GM19372 (cell line): ENCODE data around the gene COPZ2.
"Not testable (repeated sequence)": the region's sequence is repeated elsewhere in the genome, so short reads cannot be mapped to it uniquely, and the experiment has no call there.

Source experiments
- ATAC-seq: cut with Tn5 transposase; IDR thresholded peaks from one replicate; pipeline ENCODE4 v1.9.1; 2021; ENCODE audit warnings: mild to moderate bottlenecking, low read depth, moderate library complexity; ENCODE audit not compliant: unreplicated experiment

The COPZ2 gene

DNA sequence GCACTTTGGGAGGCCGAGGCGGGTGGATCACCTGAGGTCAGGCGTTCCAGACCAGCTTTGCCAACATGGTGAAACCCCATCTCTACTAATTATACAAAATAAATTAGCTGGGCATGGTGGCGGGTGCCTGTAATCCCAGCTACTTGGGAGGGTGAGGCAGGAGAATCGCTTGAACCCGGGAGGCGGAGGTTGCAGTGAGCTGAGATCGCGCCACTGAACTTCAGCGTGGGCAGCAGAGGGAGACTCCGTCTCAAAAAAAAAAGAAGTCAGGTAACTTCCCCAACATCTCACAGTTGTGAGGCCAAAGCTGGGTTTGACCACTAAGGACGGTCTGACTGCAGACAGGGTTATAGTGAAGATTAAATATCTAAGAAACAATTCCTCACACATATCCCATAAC lies 2.9 kb downstream of the COPZ2 start:
- ATAC-seq, result not testable (repeated sequence)

DNA sequence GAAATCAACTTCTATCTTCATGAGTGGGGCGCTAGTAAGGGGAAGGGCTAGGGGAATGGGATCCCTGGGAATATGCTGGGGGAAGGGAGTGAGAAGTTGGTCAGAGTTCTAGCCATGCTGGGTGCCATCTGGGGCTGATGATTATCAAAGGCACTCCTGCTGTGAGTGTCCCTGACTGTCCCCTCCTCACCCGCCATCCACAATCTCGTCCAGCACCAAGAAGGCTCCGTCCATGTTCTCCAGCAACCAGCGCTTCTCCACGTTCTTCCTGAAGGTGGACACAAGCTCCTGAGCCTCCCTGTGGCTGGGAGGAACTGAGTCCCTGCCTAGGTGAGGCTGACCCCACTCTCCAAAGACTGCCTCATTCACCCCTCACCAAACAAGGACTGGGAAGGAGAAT lies 5.6 kb downstream of the COPZ2 start:
- ATAC-seq, result no peak

DNA sequence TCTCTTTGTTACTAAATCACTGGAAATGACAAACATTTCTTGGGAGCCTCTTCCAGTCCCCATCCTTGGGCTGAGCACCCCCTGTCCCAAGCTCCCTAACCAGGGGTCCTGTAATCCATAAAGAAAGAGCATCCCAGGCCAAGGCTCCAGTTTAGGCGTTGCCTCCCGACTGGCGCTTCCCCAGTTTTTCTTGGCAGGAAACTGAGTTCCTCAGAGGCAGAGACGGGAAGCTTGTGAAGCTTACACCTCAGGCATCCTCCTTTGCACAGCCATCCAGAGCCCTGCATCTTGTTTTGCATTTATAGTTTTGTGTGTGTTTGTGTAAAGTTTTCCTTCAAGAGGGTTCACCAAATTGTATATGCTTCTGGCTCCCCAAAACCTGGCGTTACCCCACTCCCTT lies 7.1 kb downstream of the COPZ2 start:
- ATAC-seq, result no peak

DNA sequence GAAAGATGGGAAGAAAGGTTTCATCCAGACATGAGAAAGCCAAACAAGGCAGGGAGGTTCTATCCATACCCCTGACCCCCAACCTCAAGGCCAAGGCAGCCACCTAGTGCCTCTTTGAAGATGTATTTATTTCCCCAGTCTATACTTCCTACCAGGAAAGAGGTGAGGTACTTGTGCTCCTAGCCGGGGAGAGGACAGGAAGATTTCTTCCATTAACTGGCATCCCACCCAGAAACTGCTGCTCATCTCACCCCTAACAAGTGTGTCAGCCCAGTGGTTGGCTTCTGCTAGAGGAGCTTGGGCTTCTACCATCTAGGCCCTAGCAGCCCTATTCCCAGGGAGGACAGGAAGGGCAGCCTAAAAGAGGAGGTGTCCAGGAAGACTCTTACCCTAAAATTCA lies 8.9 kb downstream of the COPZ2 start:
- ATAC-seq, result no peak

DNA sequence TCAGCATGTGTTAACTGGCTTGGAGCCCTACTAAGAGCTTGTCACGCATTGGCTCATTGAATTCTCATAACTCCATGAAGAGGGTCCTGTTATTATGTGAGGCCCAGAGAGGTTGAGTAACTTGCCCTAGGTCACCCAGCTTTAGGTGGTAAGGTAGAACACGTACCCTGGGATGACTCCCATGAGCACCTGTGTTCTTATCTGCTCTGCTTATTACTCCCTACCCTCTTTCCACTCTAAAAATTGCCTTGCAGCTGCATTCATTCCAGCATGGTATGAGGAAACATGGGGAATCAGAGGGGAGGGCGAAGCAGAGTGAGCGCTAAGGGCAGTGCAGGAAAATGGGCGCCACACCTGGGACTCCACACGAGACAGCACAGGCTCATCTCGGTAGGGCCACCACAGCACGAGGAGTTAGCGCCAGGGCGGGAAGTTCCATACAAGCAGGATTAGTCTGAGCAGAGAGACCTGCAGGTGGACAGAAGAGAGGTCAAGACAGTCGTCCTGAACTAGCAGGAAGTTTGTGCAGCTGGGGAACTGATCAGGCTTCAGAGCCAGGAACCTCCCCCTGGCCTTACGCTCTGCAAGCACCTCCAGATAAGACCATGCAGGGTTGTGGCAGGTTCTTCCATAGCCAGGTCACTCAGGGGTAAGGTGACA lies 10.1 kb downstream of the COPZ2 start:
- ATAC-seq, result no peak

DNA sequence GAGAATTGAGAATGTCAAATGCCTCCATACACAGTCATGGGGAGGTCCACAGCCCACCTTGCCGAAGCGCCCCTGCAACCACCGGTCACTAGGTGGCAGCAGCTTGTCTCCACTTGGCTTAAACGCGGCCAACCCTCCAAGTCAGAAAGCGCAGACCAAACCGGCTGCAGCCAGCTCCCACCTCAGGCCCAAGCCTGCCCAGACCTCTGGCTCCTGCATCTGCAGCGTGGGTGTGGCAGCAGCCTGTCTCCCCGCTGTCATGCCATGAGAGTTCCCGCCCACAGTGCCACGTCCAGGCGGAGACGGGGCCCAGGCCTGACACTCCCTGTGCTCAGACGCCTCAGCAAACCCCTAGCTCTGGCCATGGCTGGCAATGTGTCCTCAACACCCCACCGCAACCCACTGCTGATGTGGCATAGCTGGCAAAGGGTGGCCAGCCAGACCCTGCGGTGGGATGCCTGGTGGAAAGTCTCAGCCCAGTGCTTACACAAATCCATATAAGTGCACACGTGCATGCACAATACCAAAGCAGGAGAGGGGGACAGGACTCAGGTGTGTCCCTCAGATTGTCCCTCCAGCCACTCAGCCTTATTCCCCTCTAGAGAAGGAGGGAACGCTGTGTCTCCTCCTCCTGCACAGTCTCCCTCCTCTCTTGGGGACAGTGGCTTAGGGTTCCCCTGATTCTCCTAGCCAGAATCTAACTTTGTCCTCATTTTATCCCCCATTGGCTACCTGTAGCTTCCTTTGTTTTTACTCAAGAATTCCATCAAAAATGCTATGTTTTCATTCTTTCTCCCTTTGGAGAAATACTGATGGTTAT lies 10.9 kb downstream of the COPZ2 start:
- no peak for ATAC-seq

DNA sequence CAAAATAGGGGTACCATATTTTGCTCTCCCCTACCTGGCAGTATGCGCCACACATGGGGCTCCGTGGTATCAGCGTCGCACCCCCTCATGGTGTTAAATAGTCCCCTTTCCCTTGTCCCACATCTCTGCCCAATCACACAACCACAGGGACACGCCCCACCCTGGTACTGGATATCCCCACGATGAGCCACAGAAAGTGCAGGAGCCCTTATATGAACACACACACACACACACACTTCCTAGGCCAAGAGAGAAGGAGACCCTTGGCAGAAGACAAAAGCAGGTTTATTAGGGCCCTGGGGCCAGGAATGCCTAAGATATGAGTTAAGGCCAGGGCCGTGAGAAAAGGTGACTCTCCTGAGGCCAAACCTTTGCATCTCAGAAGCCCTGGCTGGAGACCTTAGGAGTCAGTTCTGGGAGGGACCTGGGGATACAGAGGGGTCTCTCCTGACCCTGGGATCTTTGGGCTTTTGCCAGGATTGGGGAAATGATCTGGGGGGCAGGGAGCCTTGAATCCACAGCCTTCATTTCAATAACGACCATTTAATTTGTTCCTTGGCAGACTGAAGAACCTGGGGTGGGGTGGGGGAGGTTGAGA lies 11.6 kb downstream of the COPZ2 start:
- no peak for ATAC-seq

DNA sequence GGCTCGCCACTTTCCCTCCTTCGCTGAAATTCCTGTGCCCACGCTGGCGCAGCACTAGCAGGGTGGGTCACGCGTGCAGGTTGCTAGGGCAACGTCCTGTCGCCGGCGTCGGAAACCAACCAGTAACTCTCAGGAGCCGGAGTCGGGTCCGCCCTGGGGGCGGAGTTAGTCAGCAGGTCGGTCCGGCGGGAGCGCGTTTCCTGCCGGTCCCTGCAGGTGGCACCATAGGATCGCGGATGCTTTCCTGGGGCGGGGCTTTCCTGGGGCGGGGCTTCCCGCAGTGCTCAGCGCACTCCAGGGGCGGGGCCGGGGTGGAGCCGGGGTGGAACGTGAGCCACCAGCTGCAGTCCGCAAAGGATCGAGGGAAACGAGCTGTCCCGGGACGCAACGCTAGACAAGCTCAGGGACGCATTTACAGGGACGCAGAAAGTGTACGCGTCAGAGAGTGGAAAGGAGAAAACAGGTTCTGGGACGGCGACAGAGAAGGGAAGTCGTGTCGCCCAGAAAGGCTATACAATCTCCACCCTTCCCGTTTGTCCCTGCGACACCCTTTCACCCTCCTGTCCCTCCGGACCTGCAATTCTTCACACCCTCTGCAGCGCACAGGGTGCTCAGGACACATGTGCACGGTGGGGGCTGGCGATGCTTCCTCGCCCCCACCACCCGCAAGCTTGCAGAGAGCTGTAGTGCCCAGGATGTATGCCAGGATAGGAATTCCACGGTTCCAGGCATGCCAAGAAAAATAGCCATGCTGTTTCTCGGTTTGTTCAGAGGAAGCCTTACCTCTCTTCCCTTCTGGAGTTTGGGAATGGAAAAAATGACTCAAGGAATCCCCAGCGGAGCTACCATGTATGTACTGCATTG lies 12.3 kb downstream of the COPZ2 start:
- ATAC-seq, result peak; percentile 83

DNA sequence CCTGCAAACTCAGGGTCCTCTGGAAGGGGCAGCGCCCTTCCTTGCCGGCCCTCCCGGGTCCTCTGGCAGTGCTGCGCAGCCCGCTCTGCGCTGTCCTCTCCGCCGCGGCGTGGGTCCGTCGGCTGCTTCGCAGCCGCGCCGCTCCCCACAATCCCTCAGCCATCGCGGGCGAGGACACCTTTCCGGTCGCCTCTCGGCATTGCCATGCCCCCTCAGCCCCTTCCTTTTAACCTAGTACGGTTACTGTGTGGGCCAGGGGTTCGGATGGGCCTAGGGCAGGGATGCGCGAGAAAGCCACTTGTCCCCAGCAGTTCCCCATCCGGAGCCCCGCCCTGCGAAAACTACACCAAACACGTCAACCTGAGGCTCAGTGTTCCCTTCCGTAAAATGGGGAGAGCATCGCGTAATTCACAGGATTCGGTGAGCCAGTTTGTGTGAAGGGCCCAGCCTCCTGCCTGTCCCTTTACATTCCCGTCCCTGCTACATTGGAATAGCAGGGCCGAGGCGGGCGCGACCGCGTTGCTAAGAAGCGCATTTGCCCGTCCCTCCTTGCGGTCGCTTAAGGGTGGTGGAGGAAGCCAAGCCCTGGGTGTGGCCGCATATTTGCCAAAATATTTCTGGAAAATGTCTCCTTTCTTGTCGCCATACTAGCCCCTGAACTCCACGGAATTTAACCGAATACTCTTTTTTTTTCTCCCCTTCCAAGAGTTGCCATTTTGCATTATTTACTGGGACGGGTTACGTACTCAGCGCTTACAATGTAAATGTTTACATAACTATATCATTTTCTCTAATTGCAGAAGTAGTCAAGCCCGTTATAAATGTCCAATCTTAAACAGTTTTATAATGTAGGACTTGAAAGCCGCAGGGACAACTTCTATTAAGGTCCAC lies 13.2 kb downstream of the COPZ2 start:
- peak; percentile 8 for ATAC-seq

DNA sequence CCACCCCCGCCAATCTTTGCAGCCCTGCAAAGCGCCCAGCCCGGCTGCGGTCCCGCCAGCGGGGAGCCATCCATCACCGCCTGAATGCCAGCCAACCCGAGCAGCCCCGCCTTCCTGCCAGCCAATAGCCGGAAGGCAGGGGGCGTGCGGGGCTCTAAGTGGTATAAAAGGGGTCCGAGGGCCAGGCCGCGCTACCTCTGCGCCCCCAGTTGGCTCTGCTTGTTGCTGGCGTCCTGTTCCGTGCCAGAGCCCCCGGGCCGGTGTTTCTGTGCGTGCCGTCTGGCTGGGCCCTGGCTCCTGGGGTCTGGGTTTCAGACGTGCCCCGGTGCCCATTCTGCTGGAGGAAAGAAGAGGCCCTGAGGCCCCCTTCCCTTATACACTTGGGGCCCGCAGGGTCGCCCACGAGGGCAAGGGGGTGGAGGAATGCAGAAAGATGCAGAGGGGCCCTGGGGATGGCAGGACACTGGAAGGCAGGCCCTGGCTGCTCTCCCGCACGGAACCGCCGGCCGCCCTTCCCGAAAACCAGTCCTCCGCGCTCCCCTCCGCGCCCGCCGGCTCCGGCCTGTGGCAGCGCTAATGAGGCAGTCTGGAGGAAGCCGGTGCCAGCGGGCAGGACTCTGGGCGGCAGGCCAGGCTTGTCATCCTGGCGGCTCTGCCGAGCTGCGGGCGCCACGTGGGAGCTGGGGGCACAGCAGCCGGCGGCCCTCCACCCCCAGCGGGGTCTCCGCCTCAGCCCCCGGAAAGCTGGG lies 14.0 kb downstream of the COPZ2 start:
- ATAC-seq, result no peak

DNA sequence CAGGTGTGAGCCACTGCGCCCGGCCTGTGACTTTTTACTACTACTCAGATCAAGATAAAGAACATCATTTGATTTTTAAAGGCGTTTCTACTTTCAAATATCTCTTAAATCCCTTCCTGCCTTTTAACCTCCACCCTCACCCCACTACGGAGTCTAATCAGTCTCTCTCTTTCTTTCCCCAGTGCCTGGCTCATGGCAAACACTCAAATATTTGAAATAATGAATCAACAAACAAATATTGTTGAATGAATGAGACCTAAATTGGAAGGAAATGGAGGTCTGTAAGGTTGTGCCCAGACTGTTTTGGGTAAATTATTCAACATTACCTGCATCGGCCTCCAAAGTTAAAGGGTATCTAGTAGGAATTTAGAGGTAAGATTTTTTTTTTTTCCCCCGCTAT lies 14.7 kb downstream of the COPZ2 start:
- ATAC-seq, result no peak

DNA sequence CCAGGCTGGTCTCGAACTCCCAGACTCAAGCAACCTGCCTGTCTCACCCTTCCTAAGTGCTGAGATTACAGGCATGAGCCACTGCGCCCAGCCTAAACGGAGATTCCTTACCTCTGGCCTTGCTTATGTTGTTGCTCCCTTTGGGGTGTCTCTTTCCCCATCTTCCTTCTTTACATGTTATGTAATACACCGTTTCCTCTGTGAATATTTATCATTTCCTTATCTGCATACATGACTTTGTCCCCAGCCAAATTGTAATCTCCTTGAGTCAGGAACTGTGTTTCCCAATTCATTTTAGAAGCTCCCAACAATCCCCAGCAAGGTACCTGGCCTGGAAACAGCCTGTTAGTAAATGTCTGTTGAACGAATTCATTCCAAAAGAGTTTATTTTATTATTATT lies 15.7 kb downstream of the COPZ2 start:
- no peak for ATAC-seq

DNA sequence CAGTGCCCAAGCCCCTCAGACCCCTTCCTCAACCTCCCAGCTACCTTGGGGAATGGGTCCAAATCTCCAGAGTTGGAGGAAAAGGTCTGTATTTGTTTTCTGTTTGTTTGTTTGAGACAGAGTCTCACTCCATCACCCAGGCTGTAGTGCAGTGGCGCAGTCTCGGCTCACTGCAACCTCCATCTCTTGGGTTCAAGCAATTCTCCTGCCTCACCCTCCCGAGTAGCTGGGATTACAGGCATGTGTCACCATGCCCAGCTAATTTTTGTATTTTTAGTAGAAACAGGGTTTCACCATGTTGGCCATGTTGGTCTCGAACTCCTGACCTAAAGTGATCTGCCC lies 19.8 kb downstream of the COPZ2 start:
- not testable (repeated sequence) for ATAC-seq

DNA sequence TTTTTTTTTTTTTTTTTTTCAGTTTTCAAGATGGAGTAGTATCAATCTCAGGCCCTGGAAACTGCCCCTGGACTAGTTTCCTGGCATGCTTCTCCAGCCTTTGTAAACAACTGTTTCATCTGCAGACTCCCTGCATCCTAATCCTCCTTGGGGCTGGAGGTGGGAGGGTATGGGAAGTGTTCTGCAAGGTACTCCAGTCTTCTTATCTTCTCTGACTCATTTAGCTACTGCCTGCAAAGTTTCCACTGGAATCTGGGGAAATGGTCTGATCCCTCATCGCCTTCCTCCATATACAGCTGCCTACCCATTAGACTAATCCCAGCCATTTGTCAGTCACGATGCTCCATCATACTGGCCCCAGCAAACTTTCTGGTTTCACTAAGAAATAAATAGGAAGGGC lies 21.5 kb downstream of the COPZ2 start:
- no peak for ATAC-seq

DNA sequence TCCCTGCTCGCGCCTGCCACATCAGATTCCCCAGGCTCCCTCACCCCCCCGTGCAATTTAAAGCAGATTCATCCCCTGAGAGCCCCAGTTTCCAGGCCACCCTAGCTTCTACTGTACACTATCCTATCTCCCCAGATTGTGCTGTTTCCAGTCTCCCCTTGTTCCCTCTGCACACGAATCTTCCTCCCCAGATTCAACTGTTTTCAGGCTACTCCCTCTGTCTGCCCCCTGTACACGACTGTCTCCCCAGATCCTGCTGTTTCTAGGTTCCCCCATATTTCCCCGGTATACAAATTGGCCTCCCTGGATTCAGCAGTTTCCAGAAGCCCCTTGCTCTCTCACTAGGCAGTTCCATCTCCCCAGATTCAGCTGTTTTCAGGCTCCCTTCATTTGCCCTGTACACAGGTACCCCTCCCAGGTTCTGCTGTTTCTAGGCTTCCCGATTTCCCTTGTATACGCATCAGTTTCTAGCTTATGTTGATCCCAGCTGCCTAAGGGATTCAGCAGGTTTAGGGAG lies 22.9 kb downstream of the COPZ2 start:
- no peak for ATAC-seq

DNA sequence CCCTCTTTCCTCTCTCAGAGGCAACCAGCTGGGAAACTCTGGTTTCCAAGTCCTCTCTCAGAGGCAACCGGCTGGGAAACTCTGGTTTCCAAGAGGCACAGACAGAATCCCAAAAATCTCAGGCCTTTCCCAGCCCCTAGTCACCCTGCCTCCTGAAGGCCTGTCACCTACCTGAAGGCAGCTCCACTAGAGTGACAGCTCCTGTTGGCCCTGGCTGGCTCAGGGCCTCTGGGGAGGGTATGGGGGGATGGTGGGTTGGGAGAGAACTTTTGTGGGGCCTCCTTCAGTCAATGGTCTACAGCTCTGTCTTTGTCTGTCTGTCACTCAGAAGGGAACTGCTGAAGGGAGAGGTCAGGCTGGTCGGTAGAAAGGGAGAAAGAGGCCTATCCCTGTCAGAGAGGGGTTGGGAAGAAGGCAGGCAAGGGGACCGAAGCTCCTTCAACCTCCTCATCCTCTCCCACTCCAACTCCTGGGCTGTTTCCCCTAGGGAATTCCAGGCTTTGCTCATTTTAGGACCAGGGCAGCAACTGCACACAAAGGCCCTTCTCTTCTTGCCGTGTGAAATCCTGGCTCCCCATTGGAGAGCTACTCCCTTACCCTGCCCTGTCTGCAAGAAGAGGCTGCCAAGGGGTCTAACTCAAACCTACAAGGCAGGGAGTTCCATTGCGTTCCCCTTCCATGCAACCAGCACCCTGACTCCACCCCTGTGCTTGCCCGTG lies 23.6 kb downstream of the COPZ2 start:
- ATAC-seq, result no peak

DNA sequence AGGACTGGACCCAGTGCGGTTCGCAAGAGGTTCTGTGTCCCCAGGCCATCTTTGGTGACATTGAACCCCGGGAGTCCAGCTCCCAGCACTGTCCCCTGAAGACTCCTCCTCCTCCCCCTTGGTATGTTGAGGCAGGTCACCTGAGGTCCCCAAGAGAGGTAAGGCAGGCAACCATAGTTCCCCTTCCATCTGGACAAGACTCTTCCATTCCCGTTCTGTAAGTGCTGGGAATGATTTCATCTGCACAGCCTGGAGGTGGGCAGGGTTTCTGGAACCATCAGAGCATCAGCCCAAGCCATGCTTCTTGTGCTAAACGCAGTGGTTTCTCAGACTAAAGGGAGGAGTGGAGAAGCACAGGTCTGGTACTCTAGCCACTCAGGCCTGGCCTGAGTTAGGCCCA lies 24.9 kb downstream of the COPZ2 start:
- ATAC-seq, result no peak

DNA sequence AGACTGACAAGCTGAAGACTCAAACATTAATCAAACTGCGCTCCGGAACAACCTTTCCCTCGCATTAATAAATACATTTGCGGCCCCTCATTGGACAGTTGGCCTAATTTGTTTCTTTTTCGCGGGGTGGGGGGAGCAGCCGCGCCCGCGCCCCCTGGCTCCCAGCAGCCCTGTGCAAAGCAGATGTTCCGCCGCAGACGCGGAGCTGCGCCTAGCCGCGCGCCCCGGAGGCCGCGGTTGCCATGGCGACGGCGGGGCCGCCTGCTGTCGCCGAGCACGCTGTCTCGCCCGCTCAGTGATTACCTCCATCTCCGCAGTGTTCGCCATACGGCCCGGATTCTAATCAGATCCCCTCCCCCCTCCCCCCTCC lies 25.5 kb downstream of the COPZ2 start:
- no peak for ATAC-seq
